ENCODE measurements around the gene AQP9.

The AQP9 gene

GRCh38 chr15:58138106-58138505 lies at the start of gene AQP9:
TSS of gene AQP9 (plus strand) at chr15:58138381. CDS start at chr15:58138566, 185 bp downstream.
- H3K27ac ChIP-seq, result no peak within 1 kb of the TSS
- TF ChIP-seq CTCF (conservative IDR thresholded peaks at IDR 0.05; ENCODE audit: low read depth), result no peak
- ChIA-PET CTCF (no interaction called here), POLR2A (ENCODE audit: low non-redundant PET) (no interaction called here)
- no peak for DNase-seq (ENCODE audit: low spot score)

GRCh38 chr15:58095415-58095814 lies 42.8 kb upstream of the AQP9 start:
- CTCF ChIA-PET, result no interaction called here
- no peak overlapping the region for H3K27ac ChIP-seq
- POLR2A ChIA-PET (ENCODE audit: low non-redundant PET), result no interaction called here
- no peak for TF ChIP-seq CTCF (conservative IDR thresholded peaks at IDR 0.05; ENCODE audit: low read depth)
- no peak for DNase-seq (ENCODE audit: low spot score)

- no peak for TF ChIP-seq CTCF (conservative IDR thresholded peaks at IDR 0.05; ENCODE audit: low read depth)
- no peak overlapping the region for H3K27ac ChIP-seq
- DNase-seq (ENCODE audit: low spot score), result no peak
- ChIA-PET POLR2A (ENCODE audit: low non-redundant PET) (no interaction called here), CTCF (interaction anchor here (0.7 kb wide), 1 partner anchor 30 kb away, joined by 5 read pairs; no protein-coding TSS in a partner anchor)
Measured at GRCh38 chr15:58096529-58097084, 41.6 kb upstream of the AQP9 start.

GRCh38 chr15:58103482-58103881 lies 34.7 kb upstream of the AQP9 start:
- no peak for TF ChIP-seq CTCF (conservative IDR thresholded peaks at IDR 0.05; ENCODE audit: low read depth)
- POLR2A ChIA-PET (ENCODE audit: low non-redundant PET), result no interaction called here
- no peak for DNase-seq (ENCODE audit: low spot score)
- CTCF ChIA-PET, result interaction anchor here (0.7 kb wide), 1 partner anchor 26 kb away, joined by 3 read pairs; no protein-coding TSS in a partner anchor
- no peak overlapping the region for H3K27ac ChIP-seq

- POLR2A ChIA-PET (ENCODE audit: low non-redundant PET), result no interaction called here
- DNase-seq (ENCODE audit: low spot score), result no peak
- CTCF ChIA-PET, result interaction anchor here (0.6 kb wide), 1 partner anchor 1422 kb away, joined by 4 read pairs; no protein-coding TSS in a partner anchor
- no peak for TF ChIP-seq CTCF (conservative IDR thresholded peaks at IDR 0.05; ENCODE audit: low read depth)
- no peak overlapping the region for H3K27ac ChIP-seq
Measured at GRCh38 chr15:58108117-58108516, 30.1 kb upstream of the AQP9 start.

- CTCF ChIA-PET, result no interaction called here
- DNase-seq (ENCODE audit: low spot score), result no peak
- no peak overlapping the region for H3K27ac ChIP-seq
- POLR2A ChIA-PET (ENCODE audit: low non-redundant PET), result no interaction called here
- no peak for TF ChIP-seq CTCF (conservative IDR thresholded peaks at IDR 0.05; ENCODE audit: low read depth)
Measured at GRCh38 chr15:58109419-58109818, 28.8 kb upstream of the AQP9 start.

All from RWPE1 (cell line).